Thoracic aorta (tissue), 2 donors: ENCODE measurements around the gene MYOM1. TPM values are rescaled to one million over a fixed set of nuclear protein-coding genes. Genes with fewer than 3 reads are reported as not detected.
"Not testable (repeated sequence)": the region's sequence is repeated elsewhere in the genome, so short reads cannot be mapped to it uniquely, and the experiment has no call there.

ENCODE experiments used
- ATAC-seq: fragments of 150-250 bp; one replicate; pipeline ENCODE4 v1.8.0; 2017; ENCODE audit warnings: low read depth; ENCODE audit not compliant: insufficient number of reproducible peaks, low FRiP score
- DNase-seq: peaks from one replicate; pipeline ENCODE4 v3.0.0-alpha.2; 2020; ENCODE audit warnings: low spot score
- H3K27ac ChIP-seq, 2 donors: fragments of 200-600 bp; sonication (generic); 1 replicate in 1 of 2; 2 replicates in 1 of 2; pipeline ENCODE4 v1.5.1; 2016; ENCODE audit warnings: mild to moderate bottlenecking in 2 of 2, moderate library complexity in 2 of 2
- H3K27me3 ChIP-seq: fragments of 200-600 bp; sonication (generic); replicated peaks from 2 replicates; pipeline ENCODE4 v1.6.0; 2016; ENCODE audit warnings: mild to moderate bottlenecking; ENCODE audit not compliant: insufficient read depth
- H3K36me3 ChIP-seq: fragments of 200-600 bp; sonication (generic); one replicate; pipeline ENCODE4 v1.5.1; 2016
- H3K4me1 ChIP-seq, 2 donors: fragments of 200-600 bp; sonication (generic); 1 replicate in 1 of 2; 2 replicates in 1 of 2; pipeline versions ENCODE4 v1.5.1 to v1.6.0; 2016; ENCODE audit warnings: low read depth in 2 of 2, mild to moderate bottlenecking in 1 of 2; ENCODE audit not compliant: control insufficient read depth in 1 of 2
- H3K4me3 ChIP-seq: fragments of 200-600 bp; sonication (generic); 2 replicates; pipeline ENCODE4 v1.5.1; 2016; ENCODE audit warnings: mild to moderate bottlenecking
- H3K9me3 ChIP-seq: fragments of 200-600 bp; sonication (generic); 2 replicates; pipeline ENCODE4 v1.5.1; 2016
- CTCF ChIP-seq: fragments of 200-600 bp; sonication (generic); IDR thresholded peaks from one replicate; pipeline ENCODE4 v1.5.1; 2019; ENCODE audit warnings: antibody characterized with exemption
- total RNA-seq, 2 donors: library from RNA; depleted of rRNA; stranded (reverse); fragments of >200 nt; gene quantifications; one replicate each; pipeline versions ENCODE4 v1.1.0 to v1.2.3, GENCODE V29; 2016

Gene MYOM1
- total RNA-seq, 2 donors from 2014 or later: 16.1 to 27.2 TPM

GRCh38 chr18:3035635-3036034 lies 184.1 kb downstream of the MYOM1 start:
- Histone ChIP-seq H3K4me3 (no peak overlapping the region), H3K4me1 (no peaks in the 10 kb centered on the region), H3K36me3 (no peaks in the 10 kb centered on the region), H3K27ac (no peak overlapping the region), H3K9me3 (no peaks in the 10 kb centered on the region), H3K27me3 (no peaks in the 10 kb centered on the region)
- no peak for TF ChIP-seq CTCF
- DNase-seq (no peak), ATAC-seq (no peak)

GRCh38 chr18:3032721-3033120 lies 187.0 kb downstream of the MYOM1 start:
- Histone ChIP-seq H3K4me1 (peaks cover 6 to 9% of the 10 kb centered on the region in 2 donors), H3K36me3 (no peaks in the 10 kb centered on the region), H3K4me3 (no peak overlapping the region), H3K27ac (no peak overlapping the region), H3K27me3 (no peaks in the 10 kb centered on the region), H3K9me3 (no peaks in the 10 kb centered on the region)
- ATAC-seq (no peak), DNase-seq (no peak)
- TF ChIP-seq CTCF: no peak

GRCh38 chr18:3029215-3029952 lies 190.4 kb downstream of the MYOM1 start:
- no peak for ATAC-seq
- no peak for TF ChIP-seq CTCF
- H3K4me1 ChIP-seq: peaks cover 6 to 9% of the 10 kb centered on the region in 2 donors
- no peaks in the 10 kb centered on the region for H3K36me3 ChIP-seq
- H3K4me3 ChIP-seq: peak overlapping the region; percentile 11
- H3K27me3 ChIP-seq: no peaks in the 10 kb centered on the region
- no peak for DNase-seq
- H3K9me3 ChIP-seq: no peaks in the 10 kb centered on the region
- no peak overlapping the region for H3K27ac ChIP-seq

GRCh38 chr18:3028115-3028514 lies 191.7 kb downstream of the MYOM1 start:
- not testable (repeated sequence) for H3K27ac ChIP-seq, DNase-seq

GRCh38 chr18:3027370-3027891 lies 192.3 kb downstream of the MYOM1 start:
- H3K27me3 ChIP-seq: no peaks in the 10 kb centered on the region
- H3K4me1 ChIP-seq: peaks cover 6 to 9% of the 10 kb centered on the region in 2 donors
- DNase-seq: no peak
- no peak for ATAC-seq
- H3K36me3 ChIP-seq: no peaks in the 10 kb centered on the region
- H3K27ac ChIP-seq: no peak overlapping the region
- TF ChIP-seq CTCF: no peak
- H3K9me3 ChIP-seq: no peaks in the 10 kb centered on the region
- no peak overlapping the region for H3K4me3 ChIP-seq

More at GRCh38 chr18:3028115-3028514, 191.7 kb downstream of the MYOM1 start:
- not testable (repeated sequence) for H3K4me3 ChIP-seq, H3K4me1 ChIP-seq, ATAC-seq, H3K36me3 ChIP-seq, H3K27me3 ChIP-seq, H3K9me3 ChIP-seq
